Bronchial epithelial cell (primary cell): ENCODE results near the gene MOBP. TPM values are rescaled to one million over a fixed set of nuclear protein-coding genes. Genes with fewer than 3 reads are reported as not detected.
A peak's percentile ranks its signal among the peaks of the same experiment; 100 is the strongest.

Experiments used
- DNase-seq: peaks from one replicate; pipeline ENCODE4 v3.0.0-alpha.2; 2010; ENCODE audit warnings: low read depth
- FAIRE-seq: peaks from 2 replicates; lab custom pipeline; 2011; peaks lifted over from hg19 to GRCh38; lab: Jason Lieb, UNC
- H3K27me3 ChIP-seq: 2 replicates; pipeline ENCODE4 v1.5.1; 2011; ENCODE audit warnings: low read length; ENCODE audit not compliant: control insufficient read depth, insufficient read depth
- H3K36me3 ChIP-seq: 2 replicates; pipeline ENCODE4 v1.5.1; 2011; ENCODE audit warnings: low read length; ENCODE audit not compliant: control insufficient read depth, insufficient read depth
- H3K4me3 ChIP-seq: 2 replicates; pipeline ENCODE4 v1.5.1; 2011; ENCODE audit warnings: mild to moderate bottlenecking, low read depth, low read length, control low read depth
- total RNA-seq: library from RNA; depleted of rRNA; stranded (reverse); fragments of >200 nt; gene quantifications from 2 replicates; pipeline ENCODE4 v1.2.1, GENCODE V29; 2014
- TF ChIP-seq, protein P1 (sequence below): IDR thresholded peaks from 2 replicates; pipeline ENCODE4 v1.5.1; 2011; ENCODE audit warnings: mild to moderate bottlenecking, moderate library complexity, low read length, control low read depth, inconsistent platforms; ENCODE audit not compliant: insufficient read depth, severe bottlenecking

Gene MOBP
- total RNA-seq, 1 donor from 2014 or later: not detected

DNA sequence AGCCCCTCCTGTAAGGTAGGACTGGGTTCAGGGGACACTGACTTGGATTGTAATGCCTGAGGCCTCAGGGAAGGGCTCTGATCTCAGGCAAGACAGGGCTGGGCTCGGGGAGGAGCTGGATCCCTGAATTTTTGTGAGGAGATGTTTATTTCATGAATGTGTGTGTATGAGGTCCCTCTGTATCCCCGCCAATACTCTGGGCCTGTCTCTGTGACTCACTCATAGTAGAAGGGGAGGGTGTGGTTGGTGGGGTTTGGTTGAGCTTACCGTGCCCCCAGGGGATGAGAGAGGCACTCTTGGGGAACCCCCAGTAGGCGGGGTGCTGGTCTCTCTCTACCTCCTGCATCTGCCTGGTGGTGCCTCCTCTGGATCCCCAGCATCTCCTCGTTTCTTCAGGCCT is 32.9 kb upstream of the MOBP start:
- peak; percentile 39 for DNase-seq
- no peak for FAIRE-seq
- TF ChIP-seq, protein P1, sequence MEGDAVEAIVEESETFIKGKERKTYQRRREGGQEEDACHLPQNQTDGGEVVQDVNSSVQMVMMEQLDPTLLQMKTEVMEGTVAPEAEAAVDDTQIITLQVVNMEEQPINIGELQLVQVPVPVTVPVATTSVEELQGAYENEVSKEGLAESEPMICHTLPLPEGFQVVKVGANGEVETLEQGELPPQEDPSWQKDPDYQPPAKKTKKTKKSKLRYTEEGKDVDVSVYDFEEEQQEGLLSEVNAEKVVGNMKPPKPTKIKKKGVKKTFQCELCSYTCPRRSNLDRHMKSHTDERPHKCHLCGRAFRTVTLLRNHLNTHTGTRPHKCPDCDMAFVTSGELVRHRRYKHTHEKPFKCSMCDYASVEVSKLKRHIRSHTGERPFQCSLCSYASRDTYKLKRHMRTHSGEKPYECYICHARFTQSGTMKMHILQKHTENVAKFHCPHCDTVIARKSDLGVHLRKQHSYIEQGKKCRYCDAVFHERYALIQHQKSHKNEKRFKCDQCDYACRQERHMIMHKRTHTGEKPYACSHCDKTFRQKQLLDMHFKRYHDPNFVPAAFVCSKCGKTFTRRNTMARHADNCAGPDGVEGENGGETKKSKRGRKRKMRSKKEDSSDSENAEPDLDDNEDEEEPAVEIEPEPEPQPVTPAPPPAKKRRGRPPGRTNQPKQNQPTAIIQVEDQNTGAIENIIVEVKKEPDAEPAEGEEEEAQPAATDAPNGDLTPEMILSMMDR: no peak

DNA sequence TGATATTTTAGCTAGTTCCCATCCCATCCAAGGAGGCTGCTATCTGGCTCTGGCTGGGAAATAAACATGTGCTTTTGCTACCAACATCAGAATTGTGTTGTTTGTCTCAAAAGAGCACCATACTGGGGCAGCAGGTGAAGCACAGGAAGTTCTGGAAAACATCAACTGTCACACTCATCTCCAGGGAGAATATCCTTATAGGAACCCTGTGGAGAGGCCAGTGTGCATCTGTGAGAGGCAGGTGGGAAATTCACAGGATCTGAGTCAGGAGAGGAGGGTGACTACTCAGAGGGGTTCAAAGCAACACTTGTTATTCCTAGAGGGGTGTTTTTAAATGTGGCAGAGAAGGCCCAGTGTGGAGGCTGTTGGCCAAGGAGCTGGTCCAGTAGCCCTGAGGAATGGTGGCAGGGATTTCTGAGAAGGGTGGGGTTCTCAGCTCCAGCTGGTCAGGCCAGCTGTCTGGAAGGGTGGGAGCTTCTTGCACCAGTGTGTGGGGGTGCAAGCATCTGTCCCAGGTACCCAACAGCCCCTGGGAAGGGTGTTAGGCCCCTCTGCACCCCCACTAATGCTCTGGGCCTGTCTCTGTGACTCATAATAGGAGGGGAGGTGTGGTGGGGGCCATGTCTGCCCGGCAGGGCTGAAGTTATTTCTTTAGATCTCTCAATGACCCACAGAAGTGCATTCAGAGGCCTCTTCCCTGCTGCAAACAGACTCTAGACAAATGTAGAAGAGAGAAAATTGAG is 32.3 kb upstream of the MOBP start:
- TF ChIP-seq, protein P1: no peak

More for the DNA sequence above, 32.9 kb upstream of the MOBP start:
- no peaks in the 10 kb centered on the region for H3K27me3 ChIP-seq
- H3K36me3 ChIP-seq: no peaks in the 10 kb centered on the region
- no peak overlapping the region for H3K4me3 ChIP-seq

GRCh38 chr3:39438880-39439279 is 28.6 kb upstream of the MOBP start:
- H3K27me3 ChIP-seq: no peaks in the 10 kb centered on the region
- TF ChIP-seq, protein P1: no peak
- no peak overlapping the region for H3K4me3 ChIP-seq
- H3K36me3 ChIP-seq: no peaks in the 10 kb centered on the region
- DNase-seq (no peak), FAIRE-seq (no peak)

More for the DNA sequence above, 32.3 kb upstream of the MOBP start:
- DNase-seq (no peak), FAIRE-seq (no peak)
- Histone ChIP-seq H3K36me3 (no peaks in the 10 kb centered on the region), H3K27me3 (no peaks in the 10 kb centered on the region), H3K4me3 (no peak overlapping the region)

- FAIRE-seq: no peak
- no peak overlapping the region for H3K4me3 ChIP-seq
- H3K36me3 ChIP-seq: no peaks in the 10 kb centered on the region
- TF ChIP-seq, protein P1: no peak
- no peaks in the 10 kb centered on the region for H3K27me3 ChIP-seq
- no peak for DNase-seq
These were observed 27.2 kb upstream of the MOBP start for GRCh38 chr3:39440316-39440715.

DNA sequence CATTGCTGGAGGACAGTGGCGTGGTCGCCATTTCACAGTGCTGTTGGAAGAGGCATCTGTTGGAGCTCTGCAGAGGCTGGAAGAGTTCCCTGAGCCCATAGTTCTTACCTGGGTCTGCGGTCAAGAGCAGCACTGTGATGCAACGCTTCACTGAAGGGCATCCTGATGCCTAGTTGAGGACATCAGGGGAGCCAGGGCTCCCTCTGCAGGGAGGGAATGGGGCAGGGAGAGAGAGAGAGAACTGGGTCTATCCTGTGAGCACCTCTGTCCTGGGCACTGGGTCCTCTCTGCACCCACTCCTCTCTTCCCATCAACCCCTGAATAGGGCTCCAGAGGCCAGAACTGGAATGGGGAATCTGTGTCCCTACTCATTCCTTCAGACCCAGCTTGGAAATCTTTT is 23.9 kb upstream of the MOBP start:
- DNase-seq: no peak
- H3K4me3 ChIP-seq: no peak overlapping the region
- TF ChIP-seq, protein P1: peak; percentile 51
- FAIRE-seq: no peak
- H3K27me3 ChIP-seq: no peaks in the 10 kb centered on the region
- no peaks in the 10 kb centered on the region for H3K36me3 ChIP-seq
